Upper lobe of left lung (tissue), 4 donors: ENCODE measurements around the gene GLYAT.

Source experiments
- CTCF ChIP-seq, 6 experiments: fragments of 450-650 bp in 4 of 6; fragments of 200-600 bp in 2 of 6; sonication (generic) in 2 of 6; IDR thresholded peaks; one replicate each; pipeline ENCODE4 v1.5.1; 2016 to 2019; ENCODE audit warnings: antibody characterized with exemption in 6 of 6
- POLR2A ChIP-seq, 4 donors: fragments of 450-650 bp; IDR thresholded peaks; one replicate each; pipeline ENCODE4 v1.5.1; 2016 to 2017; ENCODE audit warnings: antibody characterized with exemption in 4 of 4, mild to moderate bottlenecking in 2 of 4
- POLR2AphosphoS5 ChIP-seq, 2 donors: sonication (generic); formaldehyde crosslinking; IDR thresholded peaks; one replicate each; pipeline ENCODE4 v1.5.1; 2017; ENCODE audit warnings: antibody characterized with exemption in 2 of 2

- TF ChIP-seq POLR2A (IDR thresholded peaks at IDR 0.05), result no peak
- TF ChIP-seq CTCF (IDR thresholded peaks at IDR 0.05), result no peak
- TF ChIP-seq POLR2AphosphoS5 (IDR thresholded peaks at IDR 0.05), result no peak
Observed at GRCh38 chr11:58765078-58765477, 33.3 kb upstream of the GLYAT start.
